NCI-H748 (cell line): ENCODE measurements around the gene SASH3.

ENCODE experiments used
- DNase-seq: peaks from one replicate; lab custom pipeline; 2025; ENCODE audit not compliant: unreplicated experiment; lab: John Stamatoyannopoulos, UW

SASH3 gene

DNA sequence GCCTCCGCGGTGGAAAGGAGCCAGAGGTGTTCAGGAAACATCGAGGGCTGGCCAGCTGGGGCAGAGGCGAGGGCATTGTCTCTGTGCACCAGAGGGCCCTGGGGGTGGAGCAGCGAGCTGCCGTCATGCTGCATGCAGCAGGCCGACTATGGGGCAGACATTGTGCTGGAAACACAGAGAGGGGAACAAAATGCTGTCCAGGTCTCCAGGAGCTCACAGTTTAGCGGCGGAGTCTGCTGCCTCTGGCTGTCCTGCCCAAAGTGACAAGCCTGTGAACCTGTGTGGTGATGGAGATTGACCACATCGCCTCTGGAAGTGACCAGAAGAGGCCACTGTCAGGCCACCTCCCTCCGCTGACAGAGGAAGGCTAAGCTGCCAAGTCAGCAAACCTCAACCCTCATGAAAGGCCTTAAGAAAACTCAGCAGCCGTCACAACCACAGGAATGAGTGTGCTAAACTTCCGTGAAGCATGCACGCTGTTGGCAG lies 20.1 kb upstream of the SASH3 start:
- DNase-seq = no peak

DNA sequence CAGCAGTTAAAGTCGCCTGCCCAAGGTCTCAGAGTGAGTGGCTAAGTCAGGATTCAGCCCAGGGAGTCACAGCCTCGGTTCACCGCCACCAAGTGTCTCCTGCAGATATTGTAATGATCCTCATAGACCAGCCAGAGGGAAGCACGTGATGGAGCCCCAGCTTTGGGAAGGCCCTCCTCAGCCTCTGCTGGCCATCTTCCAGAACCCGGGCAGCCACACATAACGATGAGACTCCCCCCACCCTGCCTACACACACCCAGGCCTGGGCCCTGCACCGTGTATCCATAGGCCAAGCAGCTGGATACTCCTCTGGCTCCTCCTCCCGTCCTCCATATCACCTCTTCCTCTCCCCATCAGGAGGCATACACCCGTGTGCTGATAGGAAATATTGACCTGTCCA lies 19.6 kb upstream of the SASH3 start:
- DNase-seq = no peak

DNA sequence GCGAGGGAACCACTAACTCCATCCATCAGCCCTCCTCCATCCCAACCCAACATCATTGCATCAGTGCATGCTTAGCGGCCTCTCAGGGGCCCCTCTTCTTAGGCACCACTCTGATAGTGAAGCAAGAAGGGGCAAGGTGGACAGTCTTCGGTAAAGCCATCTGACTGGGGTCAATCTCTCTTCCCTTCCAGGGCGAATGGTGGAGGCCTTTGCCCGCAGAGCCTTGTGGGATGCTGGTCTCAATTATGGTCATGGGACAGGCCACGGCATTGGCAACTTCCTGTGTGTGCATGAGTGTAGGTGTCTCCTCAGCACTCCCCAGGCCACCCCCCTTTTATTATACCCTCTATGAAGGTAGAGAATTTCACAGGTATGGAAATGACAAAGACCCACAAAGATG lies 18.8 kb upstream of the SASH3 start:
- DNase-seq = no peak

DNA sequence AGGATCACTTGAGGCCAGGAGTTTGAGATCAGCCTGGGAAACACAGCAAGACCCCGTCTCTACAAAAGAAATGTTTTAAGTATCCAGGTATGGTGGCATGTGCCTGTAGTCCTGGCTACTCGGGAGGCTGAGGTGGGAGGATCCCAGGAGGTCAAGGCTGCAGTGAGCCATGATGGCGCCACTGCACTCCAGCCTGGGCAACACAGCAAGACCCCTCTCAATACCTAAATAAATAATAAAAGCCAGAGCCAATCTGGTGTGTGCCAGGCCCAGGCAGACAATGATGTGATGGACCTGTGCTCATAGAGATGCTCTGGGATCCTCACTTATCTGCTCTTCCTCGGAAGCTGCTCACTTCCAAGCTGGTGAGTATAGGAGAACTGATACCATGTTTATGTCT lies 18.2 kb upstream of the SASH3 start:
- no peak for DNase-seq

DNA sequence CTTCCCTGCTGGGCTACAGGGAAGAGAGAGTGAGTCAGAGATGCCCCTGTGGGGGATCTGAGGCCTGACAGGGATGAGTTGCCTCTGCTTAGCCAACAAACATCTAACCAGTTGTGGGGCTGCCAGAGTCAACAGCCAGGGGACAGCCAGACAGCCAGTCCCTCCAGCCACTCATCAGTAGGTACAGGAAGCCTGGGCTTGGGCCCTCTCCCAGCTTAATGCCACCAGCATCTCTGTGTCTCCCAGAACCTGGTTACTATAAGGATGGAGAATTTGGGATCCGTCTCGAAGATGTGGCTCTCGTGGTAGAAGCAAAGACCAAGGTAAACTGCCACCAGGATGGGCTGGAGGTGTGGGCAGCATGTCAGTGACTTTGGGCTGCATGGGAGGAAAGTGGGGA lies 17.3 kb upstream of the SASH3 start:
- no peak for DNase-seq

DNA sequence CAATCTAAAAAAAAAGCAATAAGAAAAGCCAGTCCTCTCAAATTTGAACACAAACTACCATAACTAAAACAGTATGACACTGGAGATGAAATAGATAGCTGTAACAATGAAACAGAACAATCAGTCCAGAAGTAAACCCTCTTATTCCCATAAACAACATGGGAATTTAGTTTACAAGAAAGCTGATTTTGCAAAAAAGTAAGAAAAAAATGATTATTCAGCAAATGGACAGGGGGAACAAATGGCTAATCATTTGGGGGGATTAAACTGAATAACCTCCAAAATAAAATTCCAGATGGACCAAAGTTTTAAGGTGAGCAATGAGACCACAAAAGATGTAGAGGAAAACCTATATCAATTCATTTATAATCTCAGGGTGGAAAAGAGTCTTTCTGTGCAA lies 16.1 kb upstream of the SASH3 start:
- DNase-seq = no peak

DNA sequence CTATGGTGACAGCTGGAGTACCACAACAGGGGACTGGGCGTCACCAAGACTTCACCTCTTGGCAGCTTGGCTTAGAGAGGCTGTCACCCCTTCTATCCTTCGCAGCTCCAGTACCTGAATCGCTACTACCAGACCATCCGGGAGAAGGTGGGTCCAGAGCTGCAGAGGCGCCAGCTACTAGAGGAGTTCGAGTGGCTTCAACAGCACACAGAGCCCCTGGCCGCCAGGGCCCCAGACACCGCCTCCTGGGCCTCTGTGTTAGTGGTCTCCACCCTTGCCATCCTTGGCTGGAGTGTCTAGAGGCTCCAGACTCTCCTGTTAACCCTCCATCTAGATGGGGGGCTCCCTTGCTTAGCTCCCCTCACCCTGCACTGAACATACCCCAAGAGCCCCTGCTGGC lies 11.6 kb upstream of the SASH3 start:
- DNase-seq = no peak

DNA sequence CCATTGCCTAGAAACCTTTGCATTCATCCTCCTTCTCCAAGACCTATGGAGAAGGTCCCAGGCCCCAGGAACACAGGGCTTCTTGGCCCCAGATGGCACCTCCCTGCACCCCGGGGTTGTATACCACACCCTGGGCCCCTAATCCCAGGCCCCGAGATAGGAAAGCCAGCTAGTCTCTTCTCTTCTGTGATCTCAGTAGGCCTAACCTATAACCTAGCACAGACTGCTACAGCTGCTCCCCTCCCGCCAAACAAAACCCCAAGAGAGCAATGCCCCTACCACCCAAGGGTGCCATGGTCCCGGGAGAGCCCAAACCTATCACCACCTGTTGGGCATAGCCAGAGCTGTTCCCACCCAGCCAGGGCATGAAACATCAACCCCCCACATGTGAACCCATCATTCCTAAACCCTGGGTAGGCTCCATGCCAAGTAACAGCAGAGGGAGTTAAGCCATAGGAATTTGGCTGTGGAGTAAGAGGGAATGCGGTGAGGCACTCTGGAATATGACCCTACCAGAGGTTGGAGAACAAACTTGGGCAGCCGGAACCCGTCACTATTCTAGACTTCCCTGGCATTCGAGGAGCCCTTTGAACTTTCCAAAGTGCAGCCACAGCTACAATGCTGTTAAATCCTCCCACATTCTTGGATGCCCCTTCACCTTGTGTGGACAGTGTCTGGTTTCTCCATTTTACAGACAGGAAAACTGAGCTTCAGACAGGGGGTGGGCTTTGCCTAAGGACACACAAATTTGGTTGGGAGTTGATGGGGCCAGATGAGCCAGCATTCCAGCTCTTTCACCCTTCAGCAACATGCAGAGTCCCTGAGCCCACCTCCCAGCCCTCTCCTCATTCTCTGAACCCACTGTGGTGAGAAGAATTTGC lies 10.9 kb upstream of the SASH3 start:
- no peak for DNase-seq

DNA sequence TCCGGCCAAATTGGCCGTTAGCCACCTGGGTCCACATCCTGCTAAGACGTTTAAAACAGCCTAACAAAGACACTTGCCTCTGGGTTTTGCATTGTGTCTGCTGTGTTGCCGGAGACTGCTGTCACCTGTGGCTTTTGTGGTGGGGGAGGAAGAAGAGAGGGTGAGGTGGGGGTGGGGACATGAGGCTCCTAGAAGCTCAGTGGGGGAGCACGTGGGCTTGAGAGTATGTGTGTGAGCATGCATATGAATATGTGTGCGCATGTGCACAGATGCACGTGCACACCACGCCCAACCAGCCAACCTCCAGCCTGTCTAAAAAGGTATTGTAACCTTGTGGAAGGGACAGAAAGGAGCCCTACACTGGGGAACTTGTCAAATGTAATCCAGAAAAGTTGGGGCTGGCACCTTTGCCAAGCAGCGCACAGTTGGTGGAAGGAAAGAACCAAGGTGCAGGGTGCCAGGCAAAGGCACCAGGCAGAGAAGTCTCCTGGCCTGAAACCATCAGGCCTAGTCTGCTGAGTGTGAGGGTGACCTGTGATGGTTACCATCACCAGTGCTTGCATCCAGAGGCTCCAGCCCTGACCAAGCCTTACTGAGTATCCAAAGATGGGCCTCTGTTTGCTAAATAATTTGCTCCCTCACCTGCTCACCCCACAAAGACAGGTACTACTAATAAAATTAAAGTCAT lies 10.1 kb upstream of the SASH3 start:
- DNase-seq = no peak

DNA sequence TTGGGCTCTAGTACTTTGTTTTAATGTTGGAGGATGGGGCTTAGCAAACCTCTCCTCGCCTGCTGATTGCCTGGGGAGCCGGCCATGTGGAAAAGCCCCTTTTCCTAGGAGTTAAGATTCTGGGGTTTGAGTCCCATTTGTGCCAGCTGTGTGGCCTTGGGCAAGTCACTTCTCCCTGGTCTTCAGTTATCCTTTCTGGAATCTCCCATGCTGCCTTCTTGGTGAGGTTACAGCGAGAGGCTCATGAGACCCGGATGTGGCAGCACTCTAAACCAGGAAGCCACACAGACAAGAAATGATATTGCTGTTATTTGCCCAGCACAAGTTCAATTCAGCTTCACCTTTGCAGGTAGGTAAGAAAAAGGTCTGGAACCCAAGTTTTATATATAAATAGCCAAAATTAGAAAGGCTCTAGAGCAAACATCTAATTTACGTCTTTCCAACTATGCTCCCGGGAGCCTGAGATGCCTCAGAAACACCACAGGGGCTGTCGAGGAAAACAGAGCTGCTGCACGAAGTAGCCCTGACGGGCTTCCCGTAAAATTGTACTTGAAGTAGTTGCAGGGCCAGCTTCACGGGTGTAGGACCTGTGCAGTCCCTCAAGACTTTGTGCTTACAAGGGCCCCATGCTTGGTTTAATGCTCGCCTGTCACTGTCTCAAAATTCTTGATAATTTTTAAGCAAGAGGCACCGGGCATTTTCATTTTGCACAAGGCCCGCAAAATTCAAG lies 8.3 kb upstream of the SASH3 start:
- DNase-seq = no peak

DNA sequence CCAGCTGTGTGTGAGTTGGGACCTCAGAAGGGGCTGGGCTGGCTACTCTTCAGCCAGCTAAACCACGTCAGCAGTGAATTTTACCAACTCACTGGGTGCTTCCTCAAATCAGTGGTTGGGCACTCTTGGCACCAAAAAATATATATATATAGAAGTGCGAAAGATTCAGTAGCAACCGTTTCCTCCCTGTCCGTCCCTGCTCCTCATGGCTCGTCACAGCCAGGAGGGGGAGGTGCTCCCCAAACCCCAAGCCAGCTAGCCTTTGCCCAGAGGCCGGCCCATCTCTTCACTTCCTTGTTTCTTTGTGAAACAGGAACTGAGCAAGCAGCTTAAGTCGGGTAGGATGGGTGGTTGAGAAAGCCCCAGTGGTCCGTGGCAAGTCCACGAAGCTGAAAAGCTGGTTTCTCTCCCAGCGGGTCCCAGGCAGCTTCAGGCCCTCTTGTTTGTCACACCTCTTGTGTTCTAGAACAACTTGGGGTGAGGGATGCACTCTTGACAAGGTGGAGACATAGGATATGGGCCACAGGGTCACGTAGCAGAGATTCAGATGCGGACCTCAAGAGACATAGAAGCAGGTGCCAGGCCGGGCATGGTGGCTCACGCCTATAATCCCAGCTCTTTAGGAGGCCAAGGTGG lies 6.8 kb upstream of the SASH3 start:
- no peak for DNase-seq

DNA sequence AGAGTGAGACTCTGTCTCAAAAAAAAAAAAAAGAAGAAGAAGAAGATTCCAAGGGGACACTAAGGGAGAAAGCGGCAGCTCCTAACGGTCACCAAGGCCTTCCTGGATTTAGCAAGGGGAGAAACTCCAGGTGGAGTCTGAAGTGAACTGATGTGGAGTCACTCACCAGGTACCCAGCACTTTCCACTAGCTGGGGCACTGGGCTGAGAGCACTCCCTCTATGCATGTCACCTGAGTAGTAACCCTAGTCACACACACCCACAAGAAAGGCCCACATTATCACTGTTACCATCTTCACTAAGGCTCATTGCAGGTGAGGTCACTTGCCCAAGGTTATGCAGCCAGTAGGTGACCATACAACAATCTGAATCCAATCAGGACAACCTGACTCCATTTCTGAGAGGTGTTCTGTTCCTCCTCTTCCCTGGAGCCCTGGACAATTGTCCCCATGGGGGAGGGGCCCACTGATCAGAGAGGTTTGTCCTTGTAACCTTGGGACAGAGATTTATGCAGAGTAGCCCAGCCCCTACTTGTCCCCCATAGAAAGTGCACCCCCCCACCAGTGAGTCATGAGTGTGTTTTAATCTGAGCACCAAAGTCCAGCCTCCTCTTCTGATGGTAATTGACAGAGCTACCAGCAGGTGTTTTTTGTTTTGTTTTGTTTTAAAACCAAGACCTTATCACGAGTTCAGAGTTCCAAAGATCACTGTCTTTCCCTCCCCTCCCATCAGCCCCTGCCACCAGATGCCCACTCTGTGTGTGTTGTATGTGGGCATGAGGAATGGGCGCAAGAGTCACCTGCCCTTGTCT lies 5.9 kb upstream of the SASH3 start:
- DNase-seq = no peak

DNA sequence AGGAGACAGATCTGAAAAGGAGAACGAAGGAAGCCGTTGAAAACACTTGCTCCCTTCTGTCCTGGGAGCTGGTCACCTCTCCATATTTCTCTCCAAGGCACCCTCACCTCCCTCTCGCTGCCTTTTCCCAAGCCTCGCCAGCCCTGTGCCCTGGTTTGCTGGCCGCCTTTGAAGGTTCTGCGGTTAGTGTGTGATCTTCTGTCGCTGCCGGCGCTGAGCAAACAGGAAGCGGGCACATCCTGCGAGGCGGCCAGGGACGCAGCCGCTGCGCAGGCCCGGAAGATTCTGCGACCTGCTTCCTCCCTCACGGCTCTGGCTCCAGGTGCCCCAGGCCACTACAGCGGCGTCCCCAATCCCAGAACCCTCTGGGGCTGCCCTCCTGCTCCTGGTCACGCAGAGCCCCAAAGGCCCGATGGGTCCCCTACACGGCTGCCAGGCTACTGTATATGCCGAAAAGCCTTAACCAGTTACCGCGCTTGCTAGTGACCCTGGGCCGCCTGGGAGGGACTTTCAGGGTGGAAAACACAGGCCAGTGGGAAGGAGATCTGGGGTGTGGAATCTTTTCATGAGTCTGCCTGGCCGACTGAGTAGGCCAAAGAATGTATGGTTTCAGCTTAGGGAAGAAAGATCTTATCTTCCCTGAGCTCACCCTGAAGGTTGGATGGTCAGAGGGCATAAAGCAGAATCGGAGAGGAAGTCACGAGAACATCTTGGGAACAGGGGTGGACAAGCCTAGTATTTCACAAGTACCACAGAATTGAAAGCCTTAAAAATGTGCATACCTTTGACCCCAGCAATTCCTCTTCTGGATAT lies 2.3 kb upstream of the SASH3 start:
- DNase-seq = no peak

DNA sequence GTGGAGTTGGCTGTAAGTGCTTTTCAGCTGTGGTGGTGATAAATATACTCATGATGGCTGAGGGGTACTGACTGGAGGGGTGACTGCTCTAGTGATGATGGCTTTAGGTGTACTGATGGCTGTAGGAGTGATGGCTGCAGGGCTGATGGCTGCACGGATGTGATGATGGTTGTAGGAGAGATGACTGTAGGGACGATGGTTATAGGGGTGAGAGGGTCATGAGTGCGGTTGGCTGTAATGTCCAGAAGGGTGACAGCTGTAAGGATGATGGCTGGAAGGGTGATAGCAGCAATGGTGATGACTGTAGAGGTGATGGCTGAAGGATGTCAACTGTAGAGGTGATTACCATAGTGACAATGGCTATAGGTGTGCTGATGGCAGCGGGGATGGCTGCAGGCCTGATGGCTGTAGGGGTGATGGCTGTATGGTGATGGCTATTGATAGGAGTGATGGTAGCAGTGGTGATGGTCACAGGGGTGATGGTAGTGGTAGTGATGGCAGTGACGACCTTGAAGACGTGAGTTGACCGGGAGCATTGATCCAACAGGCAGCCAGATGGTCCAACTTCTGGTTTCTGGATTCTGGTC lies 570 bp upstream of the SASH3 start:
- DNase-seq = no peak

DNA sequence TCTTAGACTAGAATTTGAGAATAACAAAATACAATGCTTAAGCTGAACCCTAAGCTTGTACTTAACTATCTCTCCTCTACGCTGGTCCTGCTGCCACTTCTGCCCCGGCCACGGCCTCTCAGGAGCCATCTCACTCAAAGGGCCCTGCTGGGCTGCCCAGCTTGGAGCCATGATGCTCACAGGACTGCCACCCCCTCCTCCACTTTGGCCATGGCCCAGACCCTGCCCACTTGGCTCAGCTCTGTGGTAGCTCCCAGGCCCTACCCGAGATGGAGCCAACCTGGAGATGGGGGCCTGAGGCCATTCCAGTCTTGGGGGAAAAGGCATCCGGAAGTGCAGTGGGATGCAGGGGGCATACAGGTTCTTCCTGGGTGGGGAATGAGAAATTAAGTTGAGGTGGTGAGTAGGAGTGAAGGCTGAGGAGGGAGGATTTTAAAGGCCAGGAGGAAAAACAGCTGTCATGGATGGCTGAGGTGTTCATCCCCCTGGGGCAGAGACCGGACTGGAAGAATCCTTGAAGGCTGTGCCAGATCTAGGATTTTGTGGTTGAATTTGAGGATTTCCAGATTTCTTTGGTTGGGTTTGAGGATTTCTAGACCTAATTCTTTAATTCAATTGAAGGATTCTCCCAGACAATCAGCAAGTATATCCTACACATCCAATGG lies 824 bp downstream of the SASH3 start:
- DNase-seq = no peak

DNA sequence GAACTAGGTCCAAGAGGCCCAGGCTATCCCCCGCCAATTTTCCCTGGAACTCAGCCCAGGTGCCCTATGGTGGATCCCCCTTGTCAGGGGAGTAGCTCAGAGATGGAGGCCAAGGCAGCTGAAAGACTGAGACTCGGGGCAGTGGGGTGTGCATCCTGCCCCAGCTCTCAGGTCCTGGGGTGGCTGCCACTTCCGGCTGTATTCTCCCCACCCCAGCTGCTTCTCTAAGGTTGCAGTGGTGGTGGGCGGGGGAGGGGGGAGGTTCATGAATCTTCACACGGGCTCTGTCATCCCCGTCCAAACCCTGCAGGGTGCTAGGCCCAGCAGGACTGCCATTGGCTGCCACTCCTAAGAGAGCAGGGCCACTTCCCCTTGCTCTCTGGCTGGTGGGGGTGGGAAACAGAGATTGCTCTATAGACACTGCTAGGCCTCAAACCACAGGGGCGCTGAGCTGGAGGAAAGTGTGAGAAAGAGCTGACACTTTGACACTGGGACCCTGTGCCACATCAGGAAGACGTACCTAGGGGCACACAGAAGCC lies 1.5 kb downstream of the SASH3 start:
- DNase-seq = no peak

DNA sequence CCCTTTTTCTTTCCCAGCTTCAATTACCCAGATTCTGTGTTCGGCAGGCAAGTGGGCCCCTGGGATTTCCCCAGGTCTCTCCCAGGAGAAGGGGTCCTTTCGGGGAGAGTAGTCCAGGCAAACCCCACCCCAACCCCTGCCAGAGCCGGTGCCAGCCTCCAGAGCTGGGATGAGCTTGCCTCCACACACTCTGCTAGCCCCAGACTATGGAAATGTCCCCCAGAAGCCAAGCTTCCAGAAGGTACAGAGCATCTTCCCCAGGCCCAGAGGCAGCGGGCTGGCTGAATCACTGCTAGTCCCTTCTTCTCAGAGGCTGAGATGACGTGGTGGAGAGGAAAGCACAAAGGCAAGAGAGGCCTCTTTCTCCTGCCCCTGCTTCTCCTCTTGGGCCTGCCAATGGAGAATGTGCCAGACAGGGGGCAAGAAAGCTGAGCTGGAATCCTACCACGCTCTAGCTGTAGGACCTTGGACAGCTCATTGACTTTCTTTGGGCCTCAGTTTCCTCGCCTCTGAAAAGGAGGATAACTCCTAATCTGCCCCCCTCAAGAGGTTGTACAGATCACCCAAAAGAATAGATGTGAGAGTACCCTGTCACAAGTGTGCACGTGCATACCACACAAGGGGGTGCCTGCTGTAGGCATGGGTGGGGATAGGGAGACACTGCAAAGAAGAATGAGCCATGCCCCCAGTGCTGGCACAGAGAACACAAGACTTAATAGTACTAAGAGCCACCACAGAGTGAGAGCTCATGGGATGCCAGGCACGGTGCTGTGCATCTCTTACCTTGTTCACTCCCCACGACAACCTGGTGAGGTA lies 2.1 kb downstream of the SASH3 start:
- DNase-seq = no peak

DNA sequence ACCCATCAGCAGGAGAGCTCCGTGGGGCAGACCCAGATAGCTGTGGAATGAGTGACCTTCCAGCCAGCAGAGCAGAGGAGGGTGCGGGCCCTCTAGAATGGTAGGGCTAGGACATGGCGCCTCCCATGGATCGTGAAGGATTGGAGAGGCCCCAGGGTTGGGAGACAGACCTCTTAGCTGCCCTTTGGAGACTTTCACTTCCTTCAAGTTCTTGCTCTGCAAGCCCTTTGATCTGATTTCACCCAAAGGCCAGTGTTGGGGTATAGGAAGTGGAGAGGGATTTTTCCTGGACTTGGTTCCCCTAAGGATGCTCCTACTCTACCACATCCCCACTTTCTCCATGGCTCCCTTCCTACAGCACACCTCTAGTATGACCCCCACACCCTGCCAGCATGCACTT lies 3.0 kb downstream of the SASH3 start:
- DNase-seq = no peak
